Endothelial cell of umbilical vein (primary cell): ENCODE measurements around the gene B9D1. TPM values are rescaled to one million over a fixed set of nuclear protein-coding genes. Genes with fewer than 3 reads are reported as not detected.

ENCODE experiments used
- BruUV-seq: library from RNA; stranded (reverse); fragments of 400-500 nt; replicated peaks from 2 replicates; lab custom pipeline; 2021; lab: Mats Ljungman, UMichigan
- CTCF ChIA-PET: fragments of 300-600, 350-600 bp; sonication (Branson Sonifier 250); formaldehyde crosslinking; loops from one replicate; lab custom pipeline; 2021; ENCODE audit warnings: antibody characterized with exemption, inconsistent platforms; lab: Charles Lee
- POLR2A ChIA-PET: fragments of 300-600, 350-600 bp; sonication (Branson Sonifier 250); formaldehyde crosslinking; loops from one replicate; lab custom pipeline; 2021; ENCODE audit warnings: antibody characterized with exemption, inconsistent platforms; lab: Charles Lee
- DNase-seq: peaks from one replicate; pipeline ENCODE4 v3.0.0-alpha.2; 2011; ENCODE audit warnings: low read depth, low spot score
- FAIRE-seq: peaks from 2 replicates; lab custom pipeline; 2011; peaks lifted over from hg19 to GRCh38; lab: Jason Lieb, UNC
- H2AFZ ChIP-seq: 2 replicates; pipeline ENCODE4 v1.6.0; 2012; ENCODE audit warnings: low read depth, low read length, control low read depth, inconsistent platforms
- H3K27ac ChIP-seq: 2 replicates; pipeline ENCODE4 v1.5.1; 2011; ENCODE audit warnings: low read depth, mild to moderate bottlenecking, control low read depth, low read length, moderate library complexity; ENCODE audit not compliant: insufficient read depth
- H3K27me3 ChIP-seq, 2 experiments: 2 replicates each; pipeline versions ENCODE4 v1.6.0 to v1.6.1; 2011; ENCODE audit warnings: low read length in 2 of 2, mixed read lengths in 1 of 2; ENCODE audit not compliant: control insufficient read depth in 2 of 2, insufficient read depth in 2 of 2
- H3K36me3 ChIP-seq, 2 experiments: 2 replicates in 1 of 2; 3 replicates in 1 of 2; pipeline ENCODE4 v1.5.1; 2011; ENCODE audit warnings: low read length in 2 of 2, mild to moderate bottlenecking in 1 of 2, moderate library complexity in 1 of 2; ENCODE audit not compliant: control insufficient read depth in 2 of 2, insufficient read depth in 2 of 2; ENCODE audit errors: extremely low read depth in 1 of 2
- H3K4me1 ChIP-seq: 3 replicates; pipeline ENCODE4 v1.5.1; 2011; ENCODE audit warnings: mild to moderate bottlenecking, low read length; ENCODE audit not compliant: control insufficient read depth, insufficient read depth; ENCODE audit errors: extremely low read depth
- H3K4me2 ChIP-seq: 2 replicates; pipeline ENCODE4 v1.6.1; 2011; ENCODE audit warnings: low read length, control low read depth, mixed read lengths; ENCODE audit not compliant: insufficient read depth
- H3K4me3 ChIP-seq, 3 experiments: fragments of 200-600 bp in 1 of 3; sonication (generic), shearing (Covaris generic) in 1 of 3; replicated peaks in 1 of 3; 2 replicates each; pipeline ENCODE4 v1.5.1; 2011 to 2016; ENCODE audit warnings: control low read depth in 3 of 3, low read length in 3 of 3, mild to moderate bottlenecking in 2 of 3, inconsistent platforms in 1 of 3, low read depth in 1 of 3, moderate library complexity in 1 of 3; ENCODE audit not compliant: insufficient read depth in 1 of 3
- H3K79me2 ChIP-seq: 2 replicates; pipeline ENCODE4 v1.6.0; 2012; ENCODE audit warnings: low read length, inconsistent platforms; ENCODE audit not compliant: control insufficient read depth, insufficient read depth
- H3K9ac ChIP-seq: replicated peaks from 2 replicates; pipeline ENCODE3; 2011; ENCODE audit warnings: low read length, control low read depth; ENCODE audit not compliant: insufficient read depth; ENCODE audit errors: extremely low read depth
- H3K9me1 ChIP-seq: replicated peaks from 3 replicates; pipeline ENCODE4 v1.6.0; 2011; ENCODE audit warnings: mild to moderate bottlenecking, low read length; ENCODE audit not compliant: control insufficient read depth, insufficient read depth; ENCODE audit errors: extremely low read depth
- H3K9me3 ChIP-seq: replicated peaks from 2 replicates; pipeline ENCODE4 v1.5.1; 2012; ENCODE audit warnings: low read length, inconsistent platforms; ENCODE audit not compliant: control insufficient read depth, insufficient read depth
- H4K20me1 ChIP-seq: replicated peaks from 2 replicates; pipeline ENCODE3; 2011; ENCODE audit warnings: mild to moderate bottlenecking, low read length; ENCODE audit not compliant: control insufficient read depth, insufficient read depth; ENCODE audit errors: extremely low read depth
- CTCF ChIP-seq, 2 donors: IDR thresholded peaks; 1 replicate in 1 of 2; 2 replicates in 1 of 2; pipeline ENCODE4 v1.5.1; 2011; ENCODE audit warnings: low read length in 2 of 2, mild to moderate bottlenecking in 2 of 2, moderate library complexity in 2 of 2, control low read depth in 1 of 2, inconsistent platforms in 1 of 2, low read depth in 1 of 2; ENCODE audit not compliant: insufficient read depth in 1 of 2; ENCODE audit errors: extremely low read depth in 1 of 2
- EZH2 ChIP-seq: IDR thresholded peaks from 2 replicates; pipeline ENCODE4 v1.6.1; 2012; ENCODE audit warnings: borderline replicate concordance, low read depth, mild to moderate bottlenecking, moderate library complexity, low read length, inconsistent platforms; ENCODE audit not compliant: severe bottlenecking
- FOS ChIP-seq: IDR thresholded peaks from 2 replicates; pipeline ENCODE4 v1.6.1; 2011; ENCODE audit warnings: mild to moderate bottlenecking, low read length, moderate library complexity, borderline replicate concordance; ENCODE audit not compliant: insufficient read depth
- GATA2 ChIP-seq: IDR thresholded peaks from 2 replicates; pipeline ENCODE4 v1.7.0; 2011; ENCODE audit warnings: low read depth, mild to moderate bottlenecking, moderate library complexity, mixed read lengths, low read length; ENCODE audit not compliant: insufficient read length, insufficient read depth
- JUN ChIP-seq: IDR thresholded peaks from 2 replicates; pipeline ENCODE4 v1.6.1; 2011; ENCODE audit warnings: borderline replicate concordance, low read depth; ENCODE audit not compliant: insufficient read length, insufficient read depth
- MAX ChIP-seq: IDR thresholded peaks from 2 replicates; pipeline ENCODE4 v1.6.1; 2011; ENCODE audit not compliant: insufficient read depth, insufficient read length
- MYC ChIP-seq: IDR thresholded peaks from one replicate; pipeline ENCODE4 v1.6.1; 2011; ENCODE audit warnings: mild to moderate bottlenecking, low read depth, low read length
- POLR2A ChIP-seq: IDR thresholded peaks from 2 replicates; pipeline ENCODE4 v1.6.1; 2012; ENCODE audit warnings: low read depth, mild to moderate bottlenecking, control low read depth, low read length
- POLR2AphosphoS5 ChIP-seq: IDR thresholded peaks from 2 replicates; pipeline ENCODE4 v1.6.1; 2012; ENCODE audit warnings: low read depth, mild to moderate bottlenecking, control low read depth, low read length, moderate library complexity; ENCODE audit not compliant: insufficient read depth
- dilution Hi-C: fragments of 300-500 bp; cut with MboI; formaldehyde crosslinking; loops from one replicate; pipeline ENCODE4 v1.15.0; 2019; ENCODE audit warnings: low sequenced_read_pairs; ENCODE audit not compliant: extremely low pct_ligation_motif_present
- intact Hi-C: fragments of 100-400 bp; cut with micrococcal nuclease; formaldehyde crosslinking; loops from one replicate; pipeline ENCODE4 v1.10.0; 2022
- polyA plus RNA-seq, 4 experiments: library from polyadenylated mRNA; depleted of rRNA in 3 of 4; stranded (reverse) in 3 of 4; unstranded in 1 of 4; fragments of >200 nt; gene quantifications; 2 replicates each; pipeline versions ENCODE4 v1.2.1 to v1.2.3, GENCODE V29; 2011 to 2012; ENCODE audit warnings: missing spikeins in 1 of 4
- total RNA-seq: library from RNA; stranded (reverse); gene quantifications from 2 replicates; pipeline ENCODE4 v1.2.3, GENCODE V29; 2021

Gene B9D1
- total and polyA plus RNA-seq, 2 donors (not counting 3 experiments of a cell fraction or from before 2014, with no cell fraction given): 20.5 to 55.8 TPM

- intact Hi-C loops: no loop called here
- TF ChIP-seq MAX: no peak
- no peak for TF ChIP-seq GATA2
- no peak for TF ChIP-seq POLR2AphosphoS5
- no peak for TF ChIP-seq POLR2A
- TF ChIP-seq EZH2: no peak
- TF ChIP-seq FOS: no peak
- no peak for TF ChIP-seq MYC
- TF ChIP-seq JUN: no peak
- TF ChIP-seq CTCF (IDR thresholded peaks at IDR 0.05; ENCODE audit: extremely low read depth in 1 of 2, insufficient read depth in 1 of 2, low read depth in 1 of 2, low read length in 2 of 2): no peak
- CTCF ChIA-PET: interaction anchor here (1.4 to 1.8 kb wide), 2 partner anchors 23 to 61 kb away, joined by 5 read pairs; partner anchors contain the start of gene B9D1
- Histone ChIP-seq H3K27ac (no peak overlapping the region), H3K9ac (no peak overlapping the region), H3K27me3 (peaks cover 6 to 11% of the 10 kb centered on the region in 2 experiments), H3K9me1 (no peaks in the 10 kb centered on the region), H3K4me1 (no peaks in the 10 kb centered on the region), H3K9me3 (no peaks in the 10 kb centered on the region), H3K36me3 (peaks cover 9 to 29% of the 10 kb centered on the region in 2 experiments), H3K79me2 (peaks cover 2% of the 10 kb centered on the region), H3K4me2 (no peak overlapping the region), H2AFZ (no peak overlapping the region), H3K4me3 (no peak overlapping the region), H4K20me1 (no peaks in the 10 kb centered on the region)
- DNase-seq: no peak
- POLR2A ChIA-PET: no interaction called here
- FAIRE-seq: no peak
- dilution Hi-C loops: no loop called here
- BruUV-seq: no TSS peak
Observed at GRCh38 chr17:19385521-19385983, 23.0 kb upstream of the B9D1 start.
